HepG2 (cell line): ENCODE data around the gene RABIF. TPM values are rescaled to one million over a fixed set of nuclear protein-coding genes. Genes with fewer than 3 reads are reported as not detected.
A peak's percentile ranks its signal among the peaks of the same experiment; 100 is the strongest.

Experiments
- CHD4 ChIP-seq: fragments of 200-600 bp; sonication (generic); IDR thresholded peaks from 2 replicates; pipeline ENCODE4 v1.7.0; 2017; ENCODE audit warnings: mild to moderate bottlenecking, low read length, borderline replicate concordance
- DBP ChIP-seq: sonication (generic); formaldehyde crosslinking; IDR thresholded peaks from 2 replicates; pipeline ENCODE4 v1.4.0; 2020; ENCODE audit warnings: missing genetic modification reagents; ENCODE audit errors: not compliant biosample characterization
- ELF3 ChIP-seq: IDR thresholded peaks from 2 replicates; pipeline ENCODE4 v1.6.1; 2016; ENCODE audit warnings: missing genetic modification reagents, missing compliant biosample characterization
- FUBP1 ChIP-seq: sonication (generic); formaldehyde crosslinking; IDR thresholded peaks from 2 replicates; pipeline ENCODE4 v1.5.1; 2020; ENCODE audit warnings: missing genetic modification reagents, mild to moderate bottlenecking, borderline replicate concordance
- JUND ChIP-seq: sonication (generic); formaldehyde crosslinking; IDR thresholded peaks from 2 replicates; pipeline ENCODE4 v1.8.0; 2022; ENCODE audit warnings: mild to moderate bottlenecking, missing genetic modification reagents
- MATR3 ChIP-seq: sonication (generic); formaldehyde crosslinking; IDR thresholded peaks from 2 replicates; pipeline ENCODE4 v1.4.0; 2020; ENCODE audit warnings: missing genetic modification reagents
- MBNL3 ChIP-seq: fragments of 250-450 bp; sonication (Bioruptor Pico); conservative IDR thresholded peaks from 2 replicates; pipeline ENCODE4 v1.8.0; 2022; ENCODE audit warnings: mild to moderate bottlenecking, inconsistent platforms
- MEIS1 ChIP-seq: sonication (generic); formaldehyde crosslinking; IDR thresholded peaks from 2 replicates; pipeline ENCODE4 v1.9.0; 2021; ENCODE audit warnings: mild to moderate bottlenecking, missing genetic modification reagents, moderate library complexity, borderline replicate concordance
- RNF219 ChIP-seq: sonication (generic); formaldehyde crosslinking; IDR thresholded peaks from 2 replicates; pipeline ENCODE4 v1.5.0; 2020; ENCODE audit warnings: mild to moderate bottlenecking, missing genetic modification reagents
- SMAD9 ChIP-seq: sonication (generic); formaldehyde crosslinking; IDR thresholded peaks from 2 replicates; pipeline ENCODE4 v1.5.1; 2020; ENCODE audit warnings: mild to moderate bottlenecking, missing genetic modification reagents
- SRSF4 ChIP-seq: fragments of 200-400 bp; formaldehyde crosslinking; IDR thresholded peaks from one replicate; pipeline ENCODE4 v1.6.1; 2018; ENCODE audit warnings: mild to moderate bottlenecking, low read depth, low read length, moderate library complexity; ENCODE audit not compliant: poor library complexity, severe bottlenecking
- ZBTB14 ChIP-seq: sonication (generic); formaldehyde crosslinking; IDR thresholded peaks from 2 replicates; pipeline ENCODE4 v1.4.0; 2020; ENCODE audit warnings: missing genetic modification reagents
- ZBTB33 ChIP-seq: sonication (generic); formaldehyde crosslinking; IDR thresholded peaks from 2 replicates; pipeline ENCODE4 v1.4.0; 2020; ENCODE audit warnings: missing genetic modification reagents
- ZFYVE20 ChIP-seq: sonication (generic); formaldehyde crosslinking; IDR thresholded peaks from 2 replicates; pipeline ENCODE4 v1.8.0; 2023; ENCODE audit warnings: low read depth, mild to moderate bottlenecking, moderate library complexity, missing genetic modification reagents, borderline replicate concordance
- ZNF343 ChIP-seq: sonication (generic); formaldehyde crosslinking; IDR thresholded peaks from 2 replicates; pipeline ENCODE4 v1.4.0; 2020; ENCODE audit warnings: mild to moderate bottlenecking, missing genetic modification reagents
- ZNF530 ChIP-seq: sonication (generic); formaldehyde crosslinking; IDR thresholded peaks from 2 replicates; pipeline ENCODE4 v1.5.0; 2020; ENCODE audit warnings: low read depth, mild to moderate bottlenecking, missing genetic modification reagents
- ZNF562 ChIP-seq: sonication (generic); formaldehyde crosslinking; IDR thresholded peaks from 2 replicates; pipeline ENCODE4 v1.8.0; 2022; ENCODE audit warnings: missing genetic modification reagents, borderline replicate concordance
- ZNF589 ChIP-seq: sonication (generic); formaldehyde crosslinking; conservative IDR thresholded peaks from 2 replicates; pipeline ENCODE4 v1.8.0; 2022; ENCODE audit warnings: mild to moderate bottlenecking, moderate library complexity, missing genetic modification reagents
- ZNF878 ChIP-seq: sonication (generic); formaldehyde crosslinking; IDR thresholded peaks from 2 replicates; pipeline ENCODE4 v1.8.1; 2023; ENCODE audit warnings: mild to moderate bottlenecking, missing genetic modification reagents, moderate library complexity
- ZNF883 ChIP-seq: sonication (generic); formaldehyde crosslinking; IDR thresholded peaks from 2 replicates; pipeline ENCODE4 v1.5.1; 2020; ENCODE audit warnings: mild to moderate bottlenecking, missing genetic modification reagents; ENCODE audit errors: not compliant biosample characterization
- polyA plus RNA-seq, 8 experiments: library from polyadenylated mRNA; depleted of rRNA in 3 of 8; stranded (reverse) in 7 of 8; unstranded in 1 of 8; fragments of >200 nt; fragmentation: Illumina TruSeq in 4 of 8; extraction: Trizol in 4 of 8; gene quantifications; 2 replicates each; pipeline versions ENCODE4 v1.2.1 to v1.2.3, GENCODE V29; 2011 to 2016; ENCODE audit warnings: low read depth in 4 of 8, missing spikeins in 1 of 8, mixed read lengths in 1 of 8; ENCODE audit not compliant: insufficient read depth in 1 of 8
- total RNA-seq, 5 experiments: library from RNA; depleted of rRNA; stranded (reverse); fragments of >200 nt; fragmentation: Illumina TruSeq; extraction: Trizol; gene quantifications; 2 replicates each; pipeline ENCODE4 v1.2.3, GENCODE V29; 2016; ENCODE audit warnings: low read depth in 1 of 5

RABIF gene
- total and polyA plus RNA-seq, 2 of the 13 experiments (the other 11 are each of a cell fraction or from before 2014, with no cell fraction given): 7.6 to 8.3 TPM

- TF ChIP-seq ELF3 (CRISPR knock-in tag): peak; percentile 70
- no peak for TF ChIP-seq ZNF562 (CRISPR knock-in tag)
- TF ChIP-seq CHD4: no peak
- TF ChIP-seq ZBTB33 (CRISPR knock-in tag): peak; percentile 58
- peak; percentile 43; the same call in 1 of the 2 replicates for TF ChIP-seq ZBTB14
- TF ChIP-seq ZNF343 (CRISPR knock-in tag): peak; percentile 89
- 0 out of 2 replicates have a peak, but pooled peaks have one; percentile 55 for TF ChIP-seq RNF219 (CRISPR knock-in tag)
- no peak for TF ChIP-seq MATR3 (CRISPR knock-in tag)
- peak; percentile 79; the same call in 1 of the 2 replicates for TF ChIP-seq ZNF878 (CRISPR knock-in tag)
- peak; percentile 76; the same call in 1 of the 2 replicates for TF ChIP-seq MEIS1
- peak; percentile 84 for TF ChIP-seq ZNF883 (CRISPR knock-in tag)
- no peak for TF ChIP-seq MBNL3 (CRISPR knock-in tag)
- no peak for TF ChIP-seq SRSF4
- no peak for TF ChIP-seq ZNF589 (CRISPR knock-in tag)
- no peak for TF ChIP-seq ZNF530
- TF ChIP-seq DBP (CRISPR knock-in tag): peak; percentile 88
- TF ChIP-seq FUBP1 (CRISPR knock-in tag): no peak
- no peak for TF ChIP-seq SMAD9
- no peak for TF ChIP-seq ZFYVE20 (CRISPR knock-in tag)
- peak; percentile 78 for TF ChIP-seq JUND
These were observed 37.9 kb upstream of the RABIF start, which contains the start of gene KLHL12 (continued) for GRCh38 chr1:202926581-202927491.
